Neural cell (in vitro differentiated cells): Measurements from ENCODE around the gene CANT1.

ENCODE experiments used
- CTCF ChIP-seq: fragments of 450-650 bp; IDR thresholded peaks from 2 replicates; pipeline ENCODE4 v1.5.1; 2014; ENCODE audit warnings: antibody characterized with exemption, mild to moderate bottlenecking, moderate library complexity; ENCODE audit not compliant: poor library complexity, severe bottlenecking
- EP300 ChIP-seq: fragments of 450-650 bp; conservative IDR thresholded peaks from 2 replicates; pipeline ENCODE4 v1.6.1; 2014; ENCODE audit warnings: antibody characterized with exemption, mild to moderate bottlenecking, moderate library complexity; ENCODE audit not compliant: poor library complexity, severe bottlenecking
- EZH2 ChIP-seq: fragments of 200-600, 300-800 bp; shearing (Covaris generic), sonication (generic); IDR thresholded peaks from 2 replicates; pipeline ENCODE4 v1.6.1; 2014; ENCODE audit warnings: antibody characterized with exemption, low read length, borderline replicate concordance, mild to moderate bottlenecking; ENCODE audit not compliant: insufficient read depth, poor library complexity, severe bottlenecking
- POLR2AphosphoS5 ChIP-seq: IDR thresholded peaks from 2 replicates; pipeline ENCODE4 v1.6.1; 2012

DNA sequence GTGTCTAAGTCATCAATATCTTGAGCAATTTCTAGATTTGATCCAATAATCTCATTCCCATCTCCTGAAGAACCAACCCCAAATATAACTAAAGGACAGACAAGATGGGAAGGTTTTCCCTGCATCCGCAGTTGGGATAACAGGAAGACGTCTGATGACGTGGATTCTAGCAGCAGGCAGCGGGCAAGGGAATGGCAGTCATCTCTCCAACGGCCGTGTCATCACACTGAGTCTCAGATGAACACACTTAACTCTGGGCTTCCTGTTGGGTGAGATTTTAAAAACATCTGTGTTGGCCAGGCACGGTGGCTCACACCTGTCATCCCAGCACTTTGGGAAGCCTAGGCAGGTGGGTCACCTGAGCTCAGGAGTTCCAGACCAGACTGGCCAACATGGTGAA, 63.4 kb downstream of the CANT1 start:
- TF ChIP-seq CTCF (no peak), POLR2AphosphoS5 (no peak), EP300 (no peak), EZH2 (no peak)
